HCT116 (cell line): ENCODE results near the gene GPNMB. TPM values are rescaled to one million over a fixed set of nuclear protein-coding genes. Genes with fewer than 3 reads are reported as not detected.

Experiments used
- ATAC-seq: fragments of 200-7000 bp; cut with Tn5 transposase; 2 replicates; pipeline ENCODE4 v1.9.1; 2020; ENCODE audit warnings: mild to moderate bottlenecking, moderate library complexity
- BruUV-seq: library from RNA; stranded (reverse); fragments of 400-500 nt; replicated peaks from 2 replicates; lab custom pipeline; 2021; lab: Mats Ljungman, UMichigan
- CTCF ChIA-PET: fragments of 300-600 bp; sonication (Branson Sonifier 250); formaldehyde crosslinking; loops from one replicate; lab custom pipeline; 2021; ENCODE audit warnings: antibody characterized with exemption; lab: Charles Lee
- POLR2A ChIA-PET: fragments of 300-600, 350-600 bp; sonication (Branson Sonifier 250); formaldehyde crosslinking; loops from one replicate; lab custom pipeline; 2021; ENCODE audit warnings: antibody characterized with exemption; lab: Charles Lee
- RAD21 ChIA-PET, 2 experiments: fragments of 300-600 bp; sonication (Branson Sonifier 250); formaldehyde crosslinking; loops; one replicate each; lab custom pipeline; 2023; ENCODE audit warnings: low total read pairs in 2 of 2; ENCODE audit not compliant: uncharacterized antibody in 2 of 2, unreplicated experiment in 2 of 2, low non-redundant PET in 1 of 2; lab: Charles Lee
- DNase-seq: peaks from one replicate; pipeline ENCODE4 v3.0.0-alpha.2; 2010; ENCODE audit warnings: low read depth, low spot score
- H2AFZ ChIP-seq: fragments of 200-600 bp; shearing (Covaris generic), sonication (generic); 2 replicates; pipeline ENCODE4 v1.6.1; 2017; ENCODE audit warnings: low read depth, mixed run types, mixed read lengths, antibody characterized with exemption, low read length; ENCODE audit not compliant: poor library complexity, severe bottlenecking
- H3K27ac ChIP-seq: 2 replicates; pipeline ENCODE4 v1.5.1; 2012; ENCODE audit warnings: low read depth, low read length
- H3K27me3 ChIP-seq: fragments of 200-600 bp; sonication (generic); 2 replicates; pipeline ENCODE4 v1.6.1; 2016; ENCODE audit warnings: mixed run types, low read length, mixed read lengths; ENCODE audit not compliant: insufficient read depth
- H3K36me3 ChIP-seq, 2 experiments: fragments of 200-500 bp in 1 of 2; fragments of 200-600 bp in 1 of 2; sonication (Bioruptor generic) in 1 of 2; sonication (generic) in 1 of 2; 2 replicates each; pipeline versions ENCODE4 v1.5.1 to v1.6.1; 2014 to 2016; ENCODE audit warnings: low read length in 2 of 2, inconsistent platforms in 1 of 2, mixed read lengths in 1 of 2, mixed run types in 1 of 2; ENCODE audit not compliant: insufficient read depth in 2 of 2, control insufficient read depth in 1 of 2
- H3K4me1 ChIP-seq, 2 experiments: fragments of 200-600 bp in 1 of 2; sonication (generic) in 1 of 2; 2 replicates each; pipeline versions ENCODE4 v1.5.1 to v1.6.1; 2012 to 2017; ENCODE audit warnings: low read length in 2 of 2, inconsistent platforms in 1 of 2, mild to moderate bottlenecking in 1 of 2, mixed read lengths in 1 of 2, mixed run types in 1 of 2, moderate library complexity in 1 of 2; ENCODE audit not compliant: insufficient read depth in 2 of 2, control insufficient read depth in 1 of 2
- H3K4me2 ChIP-seq: fragments of 200-600 bp; sonication (generic); 2 replicates; pipeline ENCODE4 v1.6.1; 2017; ENCODE audit warnings: mixed run types, low read length, mixed read lengths
- H3K4me3 ChIP-seq, 2 experiments: fragments of 200-600 bp in 1 of 2; sonication (generic) in 1 of 2; replicated peaks in 1 of 2; 2 replicates each; pipeline ENCODE4 v1.5.1; 2011 to 2016; ENCODE audit warnings: low read length in 2 of 2, control low read depth in 1 of 2, low read depth in 1 of 2, mild to moderate bottlenecking in 1 of 2, mixed read lengths in 1 of 2, mixed run types in 1 of 2
- H3K79me2 ChIP-seq: fragments of 200-600 bp; sonication (generic); 2 replicates; pipeline ENCODE4 v1.6.1; 2017; ENCODE audit warnings: mild to moderate bottlenecking, mixed run types, low read length, moderate library complexity, mixed read lengths; ENCODE audit not compliant: insufficient read depth
- H3K9ac ChIP-seq: fragments of 200-600 bp; sonication (generic); 2 replicates; pipeline ENCODE4 v1.6.1; 2016; ENCODE audit warnings: low read length, mixed read lengths
- H3K9me2 ChIP-seq: fragments of 200-600 bp; sonication (generic), shearing (Covaris generic); 2 replicates; pipeline ENCODE4 v1.6.1; 2017; ENCODE audit warnings: mixed run types, mild to moderate bottlenecking, moderate library complexity; ENCODE audit not compliant: insufficient read depth
- H3K9me3 ChIP-seq, 2 experiments: fragments of 200-500 bp in 1 of 2; fragments of 200-600 bp in 1 of 2; sonication (Bioruptor generic) in 1 of 2; sonication (generic) in 1 of 2; 2 replicates each; pipeline ENCODE4 v1.6.1; 2014 to 2017; ENCODE audit warnings: low read length in 2 of 2, mixed read lengths in 2 of 2, inconsistent platforms in 1 of 2, low read depth in 1 of 2, mild to moderate bottlenecking in 1 of 2, mixed run types in 1 of 2, moderate library complexity in 1 of 2; ENCODE audit not compliant: control insufficient read depth in 1 of 2, insufficient read depth in 1 of 2
- H4K20me1 ChIP-seq: fragments of 200-600 bp; sonication (generic), shearing (Covaris generic); 2 replicates; pipeline ENCODE4 v1.6.1; 2017; ENCODE audit warnings: mixed run types, mild to moderate bottlenecking, moderate library complexity; ENCODE audit not compliant: insufficient read depth
- CBX3 ChIP-seq: IDR thresholded peaks from 2 replicates; pipeline ENCODE4 v1.6.1; 2012; ENCODE audit warnings: low read depth
- CTCF ChIP-seq, 3 experiments: fragments of 200-600 bp in 1 of 3; sonication (generic) in 1 of 3; IDR thresholded peaks in 2 of 3; conservative IDR thresholded peaks in 1 of 3; 2 replicates each; pipeline ENCODE4 v1.5.1; 2012 to 2017; ENCODE audit warnings: low read depth in 2 of 3, low read length in 2 of 3, antibody characterized with exemption in 1 of 3, borderline replicate concordance in 1 of 3, control low read depth in 1 of 3, mild to moderate bottlenecking in 1 of 3, mixed read lengths in 1 of 3, mixed run types in 1 of 3, moderate library complexity in 1 of 3; ENCODE audit not compliant: insufficient read depth in 1 of 3
- EGR1 ChIP-seq: IDR thresholded peaks from 2 replicates; pipeline ENCODE4 v1.6.1; 2012; ENCODE audit warnings: low read depth
- EZH2 ChIP-seq: fragments of 200-600 bp; sonication (generic); IDR thresholded peaks from 2 replicates; pipeline ENCODE4 v1.6.1; 2017; ENCODE audit warnings: antibody characterized with exemption, mixed run types
- EZH2phosphoT487 ChIP-seq: fragments of 200-600 bp; IDR thresholded peaks from 2 replicates; pipeline ENCODE4 v1.6.1; 2018; ENCODE audit warnings: antibody characterized with exemption, borderline replicate concordance
- FOSL1 ChIP-seq: IDR thresholded peaks from 2 replicates; pipeline ENCODE4 v1.6.1; 2012; ENCODE audit warnings: low read depth
- POLR2AphosphoS5 ChIP-seq: IDR thresholded peaks from 2 replicates; pipeline ENCODE4 v1.6.1; 2011; ENCODE audit warnings: mild to moderate bottlenecking, low read depth, low read length, moderate library complexity
- REST ChIP-seq: IDR thresholded peaks from 2 replicates; pipeline ENCODE4 v1.6.1; 2012; ENCODE audit warnings: low read depth
- SP1 ChIP-seq: IDR thresholded peaks from 2 replicates; pipeline ENCODE4 v1.6.1; 2012; ENCODE audit warnings: low read depth
- SRF ChIP-seq: IDR thresholded peaks from 2 replicates; pipeline ENCODE4 v1.6.1; 2012; ENCODE audit warnings: low read depth
- ZBTB33 ChIP-seq: IDR thresholded peaks from 2 replicates; pipeline ENCODE4 v1.6.1; 2011; ENCODE audit warnings: mild to moderate bottlenecking, low read length, moderate library complexity; ENCODE audit not compliant: insufficient replicate concordance; ENCODE audit errors: extremely low read depth
- ZFX ChIP-seq: fragments of 450-650 bp; IDR thresholded peaks from 2 replicates; pipeline ENCODE4 v1.6.1; 2017
- ZNF274 ChIP-seq: fragments of 200-500 bp; sonication (Bioruptor generic); IDR thresholded peaks from 2 replicates; pipeline ENCODE4 v1.6.1; 2014; ENCODE audit warnings: mild to moderate bottlenecking, low read depth, low read length, inconsistent platforms
- intact Hi-C: fragments of 100-400 bp; cut with micrococcal nuclease; formaldehyde crosslinking; loops from 2 replicates; pipeline ENCODE4 v1.10.0; 2022
- total RNA-seq: library from RNA; stranded (reverse); gene quantifications from one replicate; pipeline ENCODE4 v1.2.1, GENCODE V29; 2021; ENCODE audit not compliant: unreplicated experiment

Gene GPNMB
- total RNA-seq, 1 experiment from 2014 or later, result 2.8 TPM

- no peak for ATAC-seq
- no peak for TF ChIP-seq ZNF274
- TF ChIP-seq EZH2phosphoT487, result no peak
- TF ChIP-seq CTCF (IDR thresholded peaks at IDR 0.05 in 2 of 3, conservative IDR thresholded peaks at IDR 0.05 in 1 of 3; ENCODE audit: borderline replicate concordance in 1 of 3, insufficient read depth in 1 of 3, low read depth in 2 of 3, low read length in 2 of 3), result no peak
- TF ChIP-seq EZH2, result no peak
- TF ChIP-seq ZFX, result no peak
- TF ChIP-seq EGR1, result no peak
- H3K27ac ChIP-seq, result no peak overlapping the region
- BruUV-seq, result no TSS peak
- intact Hi-C loops, result no loop called here
- no peaks in the 10 kb centered on the region for H4K20me1 ChIP-seq
- DNase-seq, result no peak
- H3K36me3 ChIP-seq, result no peaks in the 10 kb centered on the region
- ChIA-PET CTCF (interaction anchor here (1.1 kb wide), 1 partner anchor 10 kb away, joined by 7 read pairs; no protein-coding TSS in a partner anchor), RAD21 (no interaction called here), POLR2A (no interaction called here)
- H3K9ac ChIP-seq, result no peak overlapping the region
- H3K27me3 ChIP-seq, result no peaks in the 10 kb centered on the region
- H3K4me1 ChIP-seq, result no peaks in the 10 kb centered on the region
- H3K9me3 ChIP-seq, result no peaks in the 10 kb centered on the region
- H3K9me2 ChIP-seq, result no peaks in the 10 kb centered on the region
- H3K79me2 ChIP-seq, result no peaks in the 10 kb centered on the region
- no peak overlapping the region for H3K4me3 ChIP-seq
- no peak overlapping the region for H2AFZ ChIP-seq
- no peak overlapping the region for H3K4me2 ChIP-seq
Measured at GRCh38 chr7:23283086-23283485, 36.5 kb downstream of the GPNMB start.

- H3K9ac ChIP-seq, result no peak overlapping the region
- H3K9me3 ChIP-seq, result no peaks in the 10 kb centered on the region
- H3K27me3 ChIP-seq, result no peaks in the 10 kb centered on the region
- H3K4me3 ChIP-seq, result no peak overlapping the region
- no peak overlapping the region for H2AFZ ChIP-seq
- intact Hi-C loops, result no loop called here
- no peak overlapping the region for H3K27ac ChIP-seq
- ChIA-PET POLR2A (no interaction called here), CTCF (interaction anchor here (2.7 kb wide), 1 partner anchor 12 kb away, joined by 11 read pairs; no protein-coding TSS in a partner anchor), RAD21 (no interaction called here)
- DNase-seq (no peak), ATAC-seq (no peak)
- no peaks in the 10 kb centered on the region for H3K4me1 ChIP-seq
- no peaks in the 10 kb centered on the region for H3K9me2 ChIP-seq
- BruUV-seq, result no TSS peak
- H4K20me1 ChIP-seq, result no peaks in the 10 kb centered on the region
- H3K79me2 ChIP-seq, result no peaks in the 10 kb centered on the region
- no peaks in the 10 kb centered on the region for H3K36me3 ChIP-seq
- no peak overlapping the region for H3K4me2 ChIP-seq
- no peak for TF ChIP-seq EZH2phosphoT487
- no peak for TF ChIP-seq POLR2AphosphoS5
- TF ChIP-seq REST, result no peak
- TF ChIP-seq FOSL1, result no peak
- no peak for TF ChIP-seq ZBTB33
- no peak for TF ChIP-seq ZFX
- no peak for TF ChIP-seq CBX3
- no peak for TF ChIP-seq SRF
- no peak for TF ChIP-seq SP1
Measured at GRCh38 chr7:23284871-23285270, 38.3 kb downstream of the GPNMB start.
